ENCODE results near the gene TCF4. TPM values are rescaled to one million over a fixed set of nuclear protein-coding genes. Genes with fewer than 3 reads are reported as not detected.

Gene TCF4
- polyA plus RNA-seq, 1 of the 3 experiments (the other 2 are of a cell fraction), result 39.1 TPM

- Histone ChIP-seq H3K9ac (no peak overlapping the region), H2AFZ (ENCODE audit: low read depth) (no peak overlapping the region), H3K4me1 (ENCODE audit: control insufficient read depth in 1 of 2, insufficient read depth in 2 of 2, low read depth in 1 of 2, low read length in 1 of 2) (no peaks in the 10 kb centered on the region), H3K36me3 (replicated peaks in 1 of 2; ENCODE audit: control insufficient read depth in 1 of 2, insufficient read depth in 2 of 2, low read length in 1 of 2) (no peaks in the 10 kb centered on the region), H3K27ac (ENCODE audit: low read depth in 2 of 2, low read length in 1 of 2) (no peak overlapping the region), H3K4me3 (ENCODE audit: low read depth in 2 of 2, low read length in 1 of 2) (no peak overlapping the region), H3K9me2 (no peaks in the 10 kb centered on the region), H3K27me3 (ENCODE audit: insufficient read depth) (no peaks in the 10 kb centered on the region), H3K9me3 (no peaks in the 10 kb centered on the region), H4K20me1 (ENCODE audit: insufficient read depth) (no peaks in the 10 kb centered on the region), H3K79me2 (ENCODE audit: insufficient read depth) (no peaks in the 10 kb centered on the region), H3F3A (replicated peaks; ENCODE audit: insufficient read depth) (no peaks in the 10 kb centered on the region), H3K4me2 (no peak overlapping the region)
- POLR2A ChIA-PET, result no interaction called here
- no peak for TF ChIP-seq POLR2AphosphoS5 (IDR thresholded peaks at IDR 0.05; ENCODE audit: low read depth, low read length)
- TF ChIP-seq NRF1 (IDR thresholded peaks at IDR 0.05; ENCODE audit: low read depth, low read length), result no peak
- no peak for TF ChIP-seq MXI1 (IDR thresholded peaks at IDR 0.05; ENCODE audit: low read depth, low read length)
- 55% methylated on average over 2 of the region's 2 CpGs for WGBS (ENCODE audit: low lambda C conversion rate)
- no peak for DNase-seq
- CTCF ChIA-PET, result interaction anchor here (1.1 to 1.6 kb wide), 2 partner anchors 11 to 16 kb away, joined by 3 read pairs; no protein-coding TSS in a partner anchor
Observed at GRCh38 chr18:55202232-55202917, 385.6 kb downstream of the TCF4 start.

DNA sequence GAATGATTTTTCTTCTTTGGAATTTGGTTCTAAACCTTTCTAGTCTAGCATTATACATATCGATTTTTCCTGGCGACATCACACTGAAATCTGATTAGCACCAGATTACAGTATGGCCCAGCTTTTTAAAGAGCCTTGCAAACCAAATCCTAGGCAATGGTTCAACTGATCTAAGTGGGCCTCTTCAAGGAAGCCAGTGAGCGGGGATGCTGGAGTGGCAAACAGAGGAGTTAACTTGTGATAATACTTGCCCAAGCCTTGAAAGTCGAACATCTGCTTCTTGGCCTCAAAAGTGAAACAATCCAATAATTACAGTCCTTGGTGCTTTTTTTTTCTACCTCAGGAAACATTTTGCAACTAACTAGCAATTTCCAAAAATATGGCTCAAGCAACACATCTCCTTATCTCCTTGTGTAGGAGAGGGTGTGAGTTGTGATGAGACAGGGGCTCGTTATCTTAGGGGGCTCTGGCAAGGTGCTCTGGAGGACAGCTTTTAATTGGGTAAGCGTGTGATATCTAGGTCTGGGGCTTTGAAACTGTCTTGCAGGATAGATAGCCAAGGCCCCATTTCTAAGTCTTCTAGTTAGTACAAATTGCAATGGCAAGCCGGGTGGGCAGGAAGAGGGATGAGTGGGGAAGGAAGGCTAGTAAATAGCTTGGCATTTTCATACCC lies 388.6 kb downstream of the TCF4 start:
- POLR2A ChIA-PET, result no interaction called here
- Histone ChIP-seq H2AFZ (ENCODE audit: low read depth) (no peak overlapping the region), H3K9me3 (no peaks in the 10 kb centered on the region), H3K27me3 (ENCODE audit: insufficient read depth) (no peaks in the 10 kb centered on the region), H3K79me2 (ENCODE audit: insufficient read depth) (no peaks in the 10 kb centered on the region), H3K4me1 (ENCODE audit: control insufficient read depth in 1 of 2, insufficient read depth in 2 of 2, low read depth in 1 of 2, low read length in 1 of 2) (no peaks in the 10 kb centered on the region), H3K9me2 (no peaks in the 10 kb centered on the region), H3K9ac (no peak overlapping the region), H3K27ac (ENCODE audit: low read depth in 2 of 2, low read length in 1 of 2) (no peak overlapping the region), H4K20me1 (ENCODE audit: insufficient read depth) (no peaks in the 10 kb centered on the region), H3K4me3 (ENCODE audit: low read depth in 2 of 2, low read length in 1 of 2) (no peak overlapping the region), H3F3A (replicated peaks; ENCODE audit: insufficient read depth) (no peaks in the 10 kb centered on the region), H3K36me3 (replicated peaks in 1 of 2; ENCODE audit: control insufficient read depth in 1 of 2, insufficient read depth in 2 of 2, low read length in 1 of 2) (no peaks in the 10 kb centered on the region), H3K4me2 (no peak overlapping the region)
- CTCF ChIA-PET, result no interaction called here
- no peak for DNase-seq
- WGBS (ENCODE audit: low lambda C conversion rate), result 82% methylated on average over 7 of the region's 7 CpGs
- TF ChIP-seq FOSL2 (IDR thresholded peaks at IDR 0.05; ENCODE audit: borderline replicate concordance, low read depth) (no peak), USF1 (IDR thresholded peaks at IDR 0.05; ENCODE audit: borderline replicate concordance, low read depth) (no peak), TEAD4 (IDR thresholded peaks at IDR 0.05; ENCODE audit: borderline replicate concordance, insufficient read depth) (no peak), NRF1 (IDR thresholded peaks at IDR 0.05; ENCODE audit: low read depth, low read length) (no peak), YY1 (IDR thresholded peaks at IDR 0.05; ENCODE audit: low read depth) (no peak), RFX5 (IDR thresholded peaks at IDR 0.05; ENCODE audit: low read length) (no peak), FOXJ3 (CRISPR knock-in tag; IDR thresholded peaks at IDR 0.05) (no peak), ELF1 (IDR thresholded peaks at IDR 0.05) (no peak), GABPA (IDR thresholded peaks at IDR 0.05; ENCODE audit: low read depth) (no peak), RAD21 (IDR thresholded peaks at IDR 0.05; ENCODE audit: low read length) (no peak), GATA2 (CRISPR knock-in tag; IDR thresholded peaks at IDR 0.05) (no peak), FOXM1 (IDR thresholded peaks at IDR 0.05; ENCODE audit: low read depth) (no peak), EZH2phosphoT487 (IDR thresholded peaks at IDR 0.05; ENCODE audit: borderline replicate concordance, low read depth) (no peak), POLR2AphosphoS5 (IDR thresholded peaks at IDR 0.05; ENCODE audit: low read depth, low read length) (no peak)
- TF ChIP-seq, protein P1, sequence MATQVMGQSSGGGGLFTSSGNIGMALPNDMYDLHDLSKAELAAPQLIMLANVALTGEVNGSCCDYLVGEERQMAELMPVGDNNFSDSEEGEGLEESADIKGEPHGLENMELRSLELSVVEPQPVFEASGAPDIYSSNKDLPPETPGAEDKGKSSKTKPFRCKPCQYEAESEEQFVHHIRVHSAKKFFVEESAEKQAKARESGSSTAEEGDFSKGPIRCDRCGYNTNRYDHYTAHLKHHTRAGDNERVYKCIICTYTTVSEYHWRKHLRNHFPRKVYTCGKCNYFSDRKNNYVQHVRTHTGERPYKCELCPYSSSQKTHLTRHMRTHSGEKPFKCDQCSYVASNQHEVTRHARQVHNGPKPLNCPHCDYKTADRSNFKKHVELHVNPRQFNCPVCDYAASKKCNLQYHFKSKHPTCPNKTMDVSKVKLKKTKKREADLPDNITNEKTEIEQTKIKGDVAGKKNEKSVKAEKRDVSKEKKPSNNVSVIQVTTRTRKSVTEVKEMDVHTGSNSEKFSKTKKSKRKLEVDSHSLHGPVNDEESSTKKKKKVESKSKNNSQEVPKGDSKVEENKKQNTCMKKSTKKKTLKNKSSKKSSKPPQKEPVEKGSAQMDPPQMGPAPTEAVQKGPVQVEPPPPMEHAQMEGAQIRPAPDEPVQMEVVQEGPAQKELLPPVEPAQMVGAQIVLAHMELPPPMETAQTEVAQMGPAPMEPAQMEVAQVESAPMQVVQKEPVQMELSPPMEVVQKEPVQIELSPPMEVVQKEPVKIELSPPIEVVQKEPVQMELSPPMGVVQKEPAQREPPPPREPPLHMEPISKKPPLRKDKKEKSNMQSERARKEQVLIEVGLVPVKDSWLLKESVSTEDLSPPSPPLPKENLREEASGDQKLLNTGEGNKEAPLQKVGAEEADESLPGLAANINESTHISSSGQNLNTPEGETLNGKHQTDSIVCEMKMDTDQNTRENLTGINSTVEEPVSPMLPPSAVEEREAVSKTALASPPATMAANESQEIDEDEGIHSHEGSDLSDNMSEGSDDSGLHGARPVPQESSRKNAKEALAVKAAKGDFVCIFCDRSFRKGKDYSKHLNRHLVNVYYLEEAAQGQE (IDR thresholded peaks at IDR 0.05; ENCODE audit: low read depth, low read length), result no peak
